Neural progenitor cell (in vitro differentiated cells): Measurements from ENCODE around the gene SLC45A1.

ENCODE experiments used
- EZH2 ChIP-seq: fragments of 200-600 bp; sonication (generic); IDR thresholded peaks from 2 replicates; pipeline ENCODE4 v1.6.1; 2017; ENCODE audit warnings: antibody characterized with exemption, mild to moderate bottlenecking, moderate library complexity
- EZH2phosphoT487 ChIP-seq: fragments of 200-600 bp; sonication (generic); IDR thresholded peaks from 2 replicates; pipeline ENCODE4 v1.6.1; 2017; ENCODE audit warnings: antibody characterized with exemption
- TF ChIP-seq, protein P1 (sequence below): fragments of 200-600 bp; sonication (generic); IDR thresholded peaks from 2 replicates; pipeline ENCODE4 v1.5.1; 2017; ENCODE audit warnings: antibody characterized with exemption, mild to moderate bottlenecking

DNA sequence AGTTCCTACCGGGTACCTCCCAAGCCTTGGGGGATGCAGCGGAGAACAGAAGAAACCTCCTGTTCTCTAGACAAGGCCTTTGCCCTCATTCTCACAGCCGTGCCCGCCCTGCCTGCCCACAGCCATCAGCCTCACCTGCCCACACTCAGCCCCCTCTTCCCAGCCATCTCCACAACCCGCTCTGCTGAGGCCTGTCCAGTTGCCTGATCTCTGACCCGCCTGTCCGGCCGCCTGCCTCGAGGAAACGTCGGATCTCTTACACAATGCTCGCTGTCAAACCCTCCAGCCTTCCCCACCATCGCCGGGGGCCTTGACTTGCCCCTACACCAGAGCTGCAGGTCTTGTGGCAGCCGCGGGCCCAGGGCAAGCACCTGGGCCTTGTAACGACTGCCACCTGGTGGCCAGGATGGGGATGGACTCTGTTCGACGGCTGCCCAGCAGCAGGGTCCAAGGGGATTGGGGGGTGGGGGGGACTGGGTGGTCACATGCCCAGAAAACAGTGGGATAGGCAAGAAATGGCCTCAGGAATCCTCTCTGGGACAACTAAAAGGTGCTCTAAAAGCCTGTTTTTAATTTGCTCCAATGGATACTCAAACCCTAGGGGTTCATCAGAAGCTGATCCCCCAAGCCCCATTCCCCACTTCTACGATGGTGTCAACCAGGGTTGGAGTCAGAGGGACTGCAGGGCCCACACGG, 31.0 kb downstream of the SLC45A1 start:
- TF ChIP-seq, protein P1, sequence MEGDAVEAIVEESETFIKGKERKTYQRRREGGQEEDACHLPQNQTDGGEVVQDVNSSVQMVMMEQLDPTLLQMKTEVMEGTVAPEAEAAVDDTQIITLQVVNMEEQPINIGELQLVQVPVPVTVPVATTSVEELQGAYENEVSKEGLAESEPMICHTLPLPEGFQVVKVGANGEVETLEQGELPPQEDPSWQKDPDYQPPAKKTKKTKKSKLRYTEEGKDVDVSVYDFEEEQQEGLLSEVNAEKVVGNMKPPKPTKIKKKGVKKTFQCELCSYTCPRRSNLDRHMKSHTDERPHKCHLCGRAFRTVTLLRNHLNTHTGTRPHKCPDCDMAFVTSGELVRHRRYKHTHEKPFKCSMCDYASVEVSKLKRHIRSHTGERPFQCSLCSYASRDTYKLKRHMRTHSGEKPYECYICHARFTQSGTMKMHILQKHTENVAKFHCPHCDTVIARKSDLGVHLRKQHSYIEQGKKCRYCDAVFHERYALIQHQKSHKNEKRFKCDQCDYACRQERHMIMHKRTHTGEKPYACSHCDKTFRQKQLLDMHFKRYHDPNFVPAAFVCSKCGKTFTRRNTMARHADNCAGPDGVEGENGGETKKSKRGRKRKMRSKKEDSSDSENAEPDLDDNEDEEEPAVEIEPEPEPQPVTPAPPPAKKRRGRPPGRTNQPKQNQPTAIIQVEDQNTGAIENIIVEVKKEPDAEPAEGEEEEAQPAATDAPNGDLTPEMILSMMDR, result peak; percentile 92
- TF ChIP-seq EZH2phosphoT487 (no peak), EZH2 (no peak)
